Measurements from ENCODE around the gene USP8. TPM values are rescaled to one million over a fixed set of nuclear protein-coding genes. Genes with fewer than 3 reads are reported as not detected.

The USP8 gene
- total and polyA plus RNA-seq, 9 donors: 24.5 to 42.4 (median 29.3) TPM

- H3K36me3 ChIP-seq (ENCODE audit: control insufficient read depth, insufficient read depth, low read length): peaks cover 6% of the 10 kb centered on the region
- DNase-seq: no peak
- no CpG with 5 or more reads among the region's 2 CpGs for WGBS (ENCODE audit: insufficient coverage)
- no peaks in the 10 kb centered on the region for H3K27me3 ChIP-seq (ENCODE audit: control insufficient read depth, insufficient read depth, low read length)
- no peak overlapping the region for H3K4me3 ChIP-seq (ENCODE audit: low read length)
- no peaks in the 10 kb centered on the region for H3K4me1 ChIP-seq (ENCODE audit: control insufficient read depth, insufficient read depth, low read length)
- no peaks in the 10 kb centered on the region for H3K9me3 ChIP-seq (replicated peaks; ENCODE audit: control insufficient read depth, low read depth, low read length)
- no peak overlapping the region for H3K27ac ChIP-seq (ENCODE audit: low read length)
These were observed 132.6 kb downstream of the USP8 start for GRCh38 chr15:50556642-50557371.

GRCh38 chr15:50558012-50558411, 133.8 kb downstream of the USP8 start:
- Histone ChIP-seq H3K36me3 (ENCODE audit: control insufficient read depth, insufficient read depth, low read length) (peaks cover 14% of the 10 kb centered on the region), H3K9me3 (replicated peaks; ENCODE audit: control insufficient read depth, low read depth, low read length) (no peaks in the 10 kb centered on the region), H3K4me3 (ENCODE audit: low read length) (no peak overlapping the region), H3K27ac (ENCODE audit: low read length) (no peak overlapping the region), H3K27me3 (ENCODE audit: control insufficient read depth, insufficient read depth, low read length) (no peaks in the 10 kb centered on the region), H3K4me1 (ENCODE audit: control insufficient read depth, insufficient read depth, low read length) (no peaks in the 10 kb centered on the region)
- no CpG with 5 or more reads among the region's 2 CpGs for WGBS (ENCODE audit: insufficient coverage)
- no peak for DNase-seq

DNA sequence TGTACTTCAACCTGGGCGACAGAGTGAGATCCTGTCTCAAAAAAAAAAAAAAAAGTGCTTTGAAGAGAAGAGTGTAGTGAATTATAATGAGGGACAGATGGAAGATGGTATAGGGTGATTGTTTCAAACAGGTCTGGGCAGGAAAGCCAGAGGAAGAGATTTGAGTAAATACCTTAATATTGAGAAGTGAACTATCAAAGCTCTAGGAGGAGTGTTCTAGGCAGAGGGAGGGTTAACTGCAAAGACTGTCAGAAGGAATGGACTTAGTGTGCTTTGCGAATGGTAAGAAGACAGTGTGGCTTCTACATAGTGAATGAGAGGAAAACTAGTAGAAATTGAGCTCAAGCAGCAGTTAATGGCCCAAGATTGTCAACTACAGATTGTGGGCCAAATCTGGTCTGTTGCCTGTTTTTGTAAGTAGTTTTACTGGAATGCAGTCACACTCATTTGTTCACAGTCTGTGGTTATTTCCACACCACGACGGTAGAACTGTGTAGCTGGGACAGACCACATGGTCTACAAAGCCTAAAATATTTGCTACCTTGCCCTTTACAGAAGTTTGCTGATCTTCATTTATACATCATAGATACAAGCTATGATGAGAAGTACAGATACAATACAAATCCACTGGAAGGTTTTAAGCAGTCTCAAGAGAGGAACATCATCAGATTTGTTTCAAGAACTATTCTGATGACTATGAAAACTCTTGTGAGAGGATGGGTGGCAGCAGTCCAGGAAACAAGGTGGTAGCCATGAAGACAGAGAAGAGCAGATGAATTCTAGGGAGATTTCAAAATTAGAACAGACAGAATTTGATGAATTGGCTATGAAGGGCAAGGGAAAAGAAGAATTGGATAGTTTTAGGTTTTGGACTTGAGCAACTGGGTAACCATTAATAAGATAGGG, 138.8 kb downstream of the USP8 start:
- no peak for DNase-seq
- peaks cover 25% of the 10 kb centered on the region for H3K36me3 ChIP-seq (ENCODE audit: control insufficient read depth, insufficient read depth, low read length)
- H3K4me3 ChIP-seq (ENCODE audit: low read length): no peak overlapping the region
- 80% methylated on average over 2 of the region's 4 CpGs for WGBS (ENCODE audit: insufficient coverage)
- no peaks in the 10 kb centered on the region for H3K27me3 ChIP-seq (ENCODE audit: control insufficient read depth, insufficient read depth, low read length)
- no peaks in the 10 kb centered on the region for H3K9me3 ChIP-seq (replicated peaks; ENCODE audit: control insufficient read depth, low read depth, low read length)
- no peaks in the 10 kb centered on the region for H3K4me1 ChIP-seq (ENCODE audit: control insufficient read depth, insufficient read depth, low read length)
- H3K27ac ChIP-seq (ENCODE audit: low read length): no peak overlapping the region

DNA sequence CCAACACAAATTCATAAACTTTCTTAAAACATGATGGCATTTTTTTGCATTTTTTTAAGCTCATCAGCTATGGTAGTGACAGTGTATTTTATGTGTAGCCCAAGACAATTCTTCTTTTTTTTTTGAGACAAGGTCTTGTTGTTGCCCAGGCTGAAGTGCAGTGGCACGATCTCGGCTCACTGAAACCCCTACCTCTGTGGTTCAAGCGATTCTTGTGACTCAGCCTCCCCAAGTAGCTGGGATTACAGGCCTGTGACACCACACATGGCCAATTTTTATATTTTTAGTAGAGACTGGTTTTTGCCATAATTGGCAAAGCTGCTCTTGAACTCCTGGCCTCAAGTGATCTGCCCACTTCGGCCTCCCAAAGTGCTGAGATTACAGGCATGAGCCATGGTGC, 139.6 kb downstream of the USP8 start:
- Histone ChIP-seq H3K9me3 (replicated peaks; ENCODE audit: control insufficient read depth, low read depth, low read length) (no peaks in the 10 kb centered on the region), H3K4me1 (ENCODE audit: control insufficient read depth, insufficient read depth, low read length) (no peaks in the 10 kb centered on the region), H3K27me3 (ENCODE audit: control insufficient read depth, insufficient read depth, low read length) (no peaks in the 10 kb centered on the region), H3K4me3 (ENCODE audit: low read length) (no peak overlapping the region), H3K36me3 (ENCODE audit: control insufficient read depth, insufficient read depth, low read length) (peaks cover 22% of the 10 kb centered on the region), H3K27ac (ENCODE audit: low read length) (no peak overlapping the region)
- WGBS (ENCODE audit: insufficient coverage): 100% methylated on average over 4 of the region's 4 CpGs
- no peak for DNase-seq

Other genes starting within 250 kb of the USP8 start
- gene SLC27A2, start 242.2 kb upstream of the USP8 start, total RNA-seq: 0.18 TPM
- gene SLC27A2, start 242.2 kb upstream of the USP8 start, polyA plus RNA-seq (ENCODE audit: insufficient read depth in 1 of 8, insufficient read length in 8 of 8, low replicate concordance in 1 of 8): 1 to 10 TPM in 1 of 8 donors, under 1 TPM in 7; 0.09 to 3.8 (median 0.20) TPM
- gene HDC, start 158.7 kb upstream of the USP8 start, total RNA-seq: 0.62 TPM
- gene HDC, start 158.7 kb upstream of the USP8 start, polyA plus RNA-seq (ENCODE audit: insufficient read depth in 1 of 8, insufficient read length in 8 of 8, low replicate concordance in 1 of 8): 1 to 10 TPM in 2 of 8 donors, under 1 TPM in 6; 0.29 to 1.6 (median 0.59) TPM
- gene GABPB1, start 69.2 kb upstream of the USP8 start, total RNA-seq: 23.5 TPM
- 10 to 100 TPM; 14.2 to 22.1 (median 17.1) TPM for gene GABPB1, start 69.2 kb upstream of the USP8 start, polyA plus RNA-seq (ENCODE audit: insufficient read depth in 1 of 8, insufficient read length in 8 of 8, low replicate concordance in 1 of 8)
- gene USP50, start 122.3 kb downstream of the USP8 start, total RNA-seq: 0.58 TPM
- under 1 TPM in 7 of 8 donors, not detected in 1; 0.17 to 0.76 (median 0.27) TPM for gene USP50, start 122.3 kb downstream of the USP8 start, polyA plus RNA-seq (ENCODE audit: insufficient read depth in 1 of 8, insufficient read length in 8 of 8, low replicate concordance in 1 of 8)